K562 (cell line): ENCODE data around the gene GPRC5A. TPM values are rescaled to one million over a fixed set of nuclear protein-coding genes. Genes with fewer than 3 reads are reported as not detected.

ENCODE experiments used
- ATF1 ChIP-seq, 2 experiments: fragments of 450-650 bp in 1 of 2; IDR thresholded peaks; 2 replicates each; pipeline ENCODE4 v1.6.1; 2016; ENCODE audit warnings: missing compliant biosample characterization in 1 of 2, missing genetic modification characterization in 1 of 2
- ATF7 ChIP-seq: fragments of 450-650 bp; IDR thresholded peaks from 2 replicates; pipeline ENCODE4 v1.7.1; 2014; ENCODE audit warnings: mild to moderate bottlenecking, moderate library complexity
- CTBP1 ChIP-seq: fragments of 450-650 bp; IDR thresholded peaks from 2 replicates; pipeline ENCODE4 v1.6.1; 2016; ENCODE audit warnings: borderline replicate concordance
- EGR1 ChIP-seq: fragments of 450-650 bp; conservative IDR thresholded peaks from 2 replicates; pipeline ENCODE4 v1.6.1; 2017; ENCODE audit warnings: mild to moderate bottlenecking
- HCFC1 ChIP-seq: IDR thresholded peaks from 2 replicates; pipeline ENCODE4 v1.6.1; 2012; ENCODE audit warnings: low read depth, low read length, improper control_type of control experiment
- L3MBTL2 ChIP-seq: fragments of 450-650 bp; IDR thresholded peaks from 2 replicates; pipeline ENCODE4 v1.6.1; 2016; ENCODE audit warnings: mild to moderate bottlenecking, moderate library complexity
- MAFG ChIP-seq: fragments of 450-650 bp; conservative IDR thresholded peaks from 2 replicates; pipeline ENCODE4 v1.6.1; 2016; ENCODE audit warnings: missing genetic modification characterization, missing compliant biosample characterization
- NRF1 ChIP-seq, 2 experiments: fragments of 450-650 bp; IDR thresholded peaks in 1 of 2; conservative IDR thresholded peaks in 1 of 2; 2 replicates each; pipeline ENCODE4 v1.6.1; 2014; ENCODE audit warnings: mild to moderate bottlenecking in 2 of 2
- PHF8 ChIP-seq: fragments of 200-600 bp; sonication (generic); IDR thresholded peaks from 2 replicates; pipeline ENCODE4 v1.6.1; 2012; ENCODE audit warnings: mixed run types, mild to moderate bottlenecking, inconsistent platforms, low read length, moderate library complexity, borderline replicate concordance
- RBFOX2 ChIP-seq: fragments of 200-400 bp; formaldehyde crosslinking; IDR thresholded peaks from 2 replicates; pipeline ENCODE4 v1.6.1; 2017; ENCODE audit warnings: low read depth, mild to moderate bottlenecking, low read length, moderate library complexity
- ZFX ChIP-seq: sonication (generic); formaldehyde crosslinking; IDR thresholded peaks from 2 replicates; pipeline ENCODE4 v1.8.0; 2022; ENCODE audit warnings: mild to moderate bottlenecking, missing genetic modification reagents, moderate library complexity
- ZNF239 ChIP-seq: fragments of 250-450 bp; sonication (Bioruptor Pico); IDR thresholded peaks from 2 replicates; pipeline ENCODE4 v1.4.0; 2020; ENCODE audit warnings: mild to moderate bottlenecking
- polyA plus RNA-seq, 8 experiments: library from polyadenylated mRNA; depleted of rRNA in 4 of 8; stranded (reverse) in 5 of 8; unstranded in 3 of 8; fragments of >200 nt; fragmentation: Nextera tagmentation in 2 of 8; fragmentation: Illumina TruSeq in 1 of 8; extraction: Ambion mirVana in 2 of 8; extraction: Trizol in 1 of 8; gene quantifications; 2 replicates each; pipeline versions ENCODE4 v1.2.1 to v1.2.3, GENCODE V29; 2011 to 2014; ENCODE audit warnings: inconsistent platforms in 1 of 8, missing spikeins in 1 of 8
- total RNA-seq, 7 experiments: library from RNA; depleted of rRNA in 6 of 7; stranded (reverse); fragments of >200 nt in 6 of 7; fragmentation: Illumina TruSeq in 2 of 7; extraction: Trizol in 2 of 7; gene quantifications; 2 replicates each; pipeline versions ENCODE4 v1.2.1 to v1.2.3, GENCODE V29; 2011 to 2021; ENCODE audit warnings: low replicate concordance in 1 of 7
- TF ChIP-seq, protein P1 (sequence below), 3 experiments: IDR thresholded peaks in 2 of 3; conservative IDR thresholded peaks in 1 of 3; 2 replicates each; pipeline ENCODE4 v1.5.1; 2011 to 2012; ENCODE audit warnings: low read length in 3 of 3, mild to moderate bottlenecking in 3 of 3, control low read depth in 2 of 3, improper control_type of control experiment in 1 of 3, inconsistent platforms in 1 of 3, low read depth in 1 of 3, mixed read lengths in 1 of 3, moderate library complexity in 1 of 3; ENCODE audit not compliant: insufficient read depth in 2 of 3
- TF ChIP-seq, protein P2 (sequence below): sonication (generic); formaldehyde crosslinking; IDR thresholded peaks from 2 replicates; pipeline ENCODE4 v1.8.0; 2022; ENCODE audit warnings: missing genetic modification reagents, mild to moderate bottlenecking, moderate library complexity, borderline replicate concordance
- TF ChIP-seq, protein P3 (sequence below): sonication (generic); formaldehyde crosslinking; IDR thresholded peaks from 2 replicates; pipeline ENCODE4 v1.8.0; 2022; ENCODE audit warnings: mild to moderate bottlenecking, missing genetic modification reagents

Gene GPRC5A
- total and polyA plus RNA-seq, 9 of the 15 experiments (the other 6 are each of a cell fraction or from before 2014, with no cell fraction given): 0.01 to 0.64 (median 0.08) TPM; not detected in 6

DNA sequence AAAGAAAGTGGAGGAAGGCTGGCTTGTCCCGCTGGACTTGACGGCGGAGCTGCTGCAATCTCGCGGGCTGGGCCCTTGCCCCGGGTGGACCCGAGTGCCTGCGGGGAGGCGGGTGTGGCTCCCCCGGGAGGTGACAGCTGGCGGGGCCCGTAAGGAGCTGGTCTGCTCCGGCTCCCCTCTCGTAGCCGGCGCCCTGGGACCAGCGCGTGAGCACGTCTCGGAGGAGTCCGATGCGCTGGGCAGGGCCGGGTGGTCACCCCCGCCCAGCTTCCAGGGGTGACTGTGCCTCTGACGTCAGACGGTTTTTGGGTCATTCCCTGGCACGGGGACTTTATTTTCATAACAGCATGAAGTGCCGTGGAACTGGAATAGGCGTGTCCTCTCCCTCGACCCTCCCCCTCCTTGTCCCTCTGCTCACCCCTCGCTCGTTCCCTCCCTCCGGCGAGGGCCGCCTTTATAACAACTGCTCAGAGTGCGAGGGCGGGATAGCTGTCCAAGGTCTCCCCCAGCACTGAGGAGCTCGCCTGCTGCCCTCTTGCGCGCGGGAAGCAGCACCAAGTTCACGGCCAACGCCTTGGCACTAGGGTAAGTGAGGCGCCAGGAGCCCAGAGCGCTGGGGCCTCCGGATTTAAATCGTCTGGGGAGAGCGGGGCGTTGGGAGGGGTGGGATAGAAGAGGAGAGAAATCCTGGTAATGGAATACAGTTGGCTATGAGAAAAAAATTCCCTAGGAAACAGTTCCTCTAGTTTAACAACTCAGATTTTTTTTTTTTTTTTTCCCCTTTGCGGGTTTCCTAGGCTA lies at the start of gene GPRC5A (continued):
- 0 out of 2 replicates have a peak, but pooled peaks have one; percentile 7 for TF ChIP-seq HCFC1
- TF ChIP-seq, protein P1, sequence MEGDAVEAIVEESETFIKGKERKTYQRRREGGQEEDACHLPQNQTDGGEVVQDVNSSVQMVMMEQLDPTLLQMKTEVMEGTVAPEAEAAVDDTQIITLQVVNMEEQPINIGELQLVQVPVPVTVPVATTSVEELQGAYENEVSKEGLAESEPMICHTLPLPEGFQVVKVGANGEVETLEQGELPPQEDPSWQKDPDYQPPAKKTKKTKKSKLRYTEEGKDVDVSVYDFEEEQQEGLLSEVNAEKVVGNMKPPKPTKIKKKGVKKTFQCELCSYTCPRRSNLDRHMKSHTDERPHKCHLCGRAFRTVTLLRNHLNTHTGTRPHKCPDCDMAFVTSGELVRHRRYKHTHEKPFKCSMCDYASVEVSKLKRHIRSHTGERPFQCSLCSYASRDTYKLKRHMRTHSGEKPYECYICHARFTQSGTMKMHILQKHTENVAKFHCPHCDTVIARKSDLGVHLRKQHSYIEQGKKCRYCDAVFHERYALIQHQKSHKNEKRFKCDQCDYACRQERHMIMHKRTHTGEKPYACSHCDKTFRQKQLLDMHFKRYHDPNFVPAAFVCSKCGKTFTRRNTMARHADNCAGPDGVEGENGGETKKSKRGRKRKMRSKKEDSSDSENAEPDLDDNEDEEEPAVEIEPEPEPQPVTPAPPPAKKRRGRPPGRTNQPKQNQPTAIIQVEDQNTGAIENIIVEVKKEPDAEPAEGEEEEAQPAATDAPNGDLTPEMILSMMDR (IDR thresholded peaks at IDR 0.05 in 2 of 3, conservative IDR thresholded peaks at IDR 0.05 in 1 of 3; ENCODE audit: insufficient read depth in 2 of 3, low read depth in 1 of 3, low read length in 3 of 3): 0 out of 6 replicates have a peak, but pooled peaks of 1 of the 3 experiments have one; percentile 5
- 0 out of 2 replicates have a peak, but pooled peaks have one; percentile 10 for TF ChIP-seq ATF7
- peak in 1 of 2 experiments; percentile 19; a peak in 2 of 4 replicates for TF ChIP-seq NRF1 (conservative IDR thresholded peaks at IDR 0.05 in 1 of 2, IDR thresholded peaks at IDR 0.05 in 1 of 2)
- peak; percentile 19; the same call in 1 of the 2 replicates for TF ChIP-seq PHF8
- TF ChIP-seq EGR1: peak; percentile 44; the same call in 1 of the 2 replicates
- peak; percentile 38; the same call in 1 of the 2 replicates for TF ChIP-seq CTBP1
- TF ChIP-seq, protein P2, sequence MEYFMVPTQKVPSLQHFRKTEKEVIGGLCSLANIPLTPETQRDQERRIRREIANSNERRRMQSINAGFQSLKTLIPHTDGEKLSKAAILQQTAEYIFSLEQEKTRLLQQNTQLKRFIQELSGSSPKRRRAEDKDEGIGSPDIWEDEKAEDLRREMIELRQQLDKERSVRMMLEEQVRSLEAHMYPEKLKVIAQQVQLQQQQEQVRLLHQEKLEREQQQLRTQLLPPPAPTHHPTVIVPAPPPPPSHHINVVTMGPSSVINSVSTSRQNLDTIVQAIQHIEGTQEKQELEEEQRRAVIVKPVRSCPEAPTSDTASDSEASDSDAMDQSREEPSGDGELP (CRISPR knock-in tag): peak; percentile 49; the same call in 1 of the 2 replicates
- TF ChIP-seq ATF1 (CRISPR knock-in tag; IDR thresholded peaks at IDR 0.05): no peak
- peak; percentile 57 for TF ChIP-seq ATF1 (tag; IDR thresholded peaks at IDR 0.05)
- TF ChIP-seq, protein P3, sequence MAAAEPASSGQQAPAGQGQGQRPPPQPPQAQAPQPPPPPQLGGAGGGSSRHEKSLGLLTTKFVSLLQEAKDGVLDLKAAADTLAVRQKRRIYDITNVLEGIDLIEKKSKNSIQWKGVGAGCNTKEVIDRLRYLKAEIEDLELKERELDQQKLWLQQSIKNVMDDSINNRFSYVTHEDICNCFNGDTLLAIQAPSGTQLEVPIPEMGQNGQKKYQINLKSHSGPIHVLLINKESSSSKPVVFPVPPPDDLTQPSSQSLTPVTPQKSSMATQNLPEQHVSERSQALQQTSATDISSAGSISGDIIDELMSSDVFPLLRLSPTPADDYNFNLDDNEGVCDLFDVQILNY (CRISPR knock-in tag): no peak
- no peak for TF ChIP-seq ZNF239 (CRISPR knock-in tag)
- TF ChIP-seq MAFG: no peak
- peak; percentile 44; the same call in 1 of the 2 replicates for TF ChIP-seq ZFX (CRISPR knock-in tag)
- peak; percentile 41; the same call in 1 of the 2 replicates for TF ChIP-seq L3MBTL2
- 0 out of 2 replicates have a peak, but pooled peaks have one; percentile 24 for TF ChIP-seq RBFOX2
